SK-N-SH (cell line): ENCODE measurements around the gene TSPYL2. TPM values are rescaled to one million over a fixed set of nuclear protein-coding genes. Genes with fewer than 3 reads are reported as not detected.
A peak's percentile ranks its signal among the peaks of the same experiment; 100 is the strongest.

Source experiments
- CTCF ChIA-PET: fragments of 300-600, 350-600 bp; formaldehyde crosslinking; extraction: SDS; loops from one replicate; lab custom pipeline; 2021; lab: Yijun Ruan, JAX
- POLR2A ChIA-PET: fragments of 350-600 bp; sonication (Branson Sonifier 250); formaldehyde crosslinking; extraction: SDS; loops from one replicate; lab custom pipeline; 2020; ENCODE audit warnings: antibody characterized with exemption, inconsistent platforms; lab: Yijun Ruan, JAX
- DNase-seq: peaks from one replicate; pipeline ENCODE4 v3.0.0; 2012
- H2AFZ ChIP-seq: fragments of 200-600 bp; sonication (generic); 2 replicates; pipeline ENCODE4 v1.8.1; 2016; ENCODE audit warnings: antibody characterized with exemption, mild to moderate bottlenecking, low read depth
- H3F3A ChIP-seq: fragments of 200-600 bp; sonication (generic); replicated peaks from 2 replicates; pipeline ENCODE3; 2016; ENCODE audit warnings: antibody characterized with exemption, mild to moderate bottlenecking; ENCODE audit not compliant: insufficient read depth
- H3K27ac ChIP-seq, 2 experiments: fragments of 200-500 bp in 1 of 2; fragments of 200-600 bp in 1 of 2; sonication (Bioruptor generic) in 1 of 2; sonication (generic), shearing (Covaris generic) in 1 of 2; 2 replicates each; pipeline versions ENCODE4 v1.5.1 to v1.6.1; 2014 to 2016; ENCODE audit warnings: low read depth in 2 of 2, inconsistent platforms in 1 of 2, low read length in 1 of 2, mild to moderate bottlenecking in 1 of 2, mixed read lengths in 1 of 2
- H3K27me3 ChIP-seq: fragments of 200-600 bp; sonication (generic), shearing (Covaris generic); 2 replicates; pipeline ENCODE4 v1.6.1; 2016; ENCODE audit warnings: mixed run types; ENCODE audit not compliant: insufficient read depth
- H3K36me3 ChIP-seq, 2 experiments: fragments of 200-500 bp in 1 of 2; fragments of 200-600 bp in 1 of 2; sonication (Bioruptor generic) in 1 of 2; sonication (generic) in 1 of 2; replicated peaks in 1 of 2; 2 replicates each; pipeline versions ENCODE3 to v1.5.1; 2014 to 2016; ENCODE audit warnings: low read length in 1 of 2, mild to moderate bottlenecking in 1 of 2; ENCODE audit not compliant: insufficient read depth in 2 of 2, control insufficient read depth in 1 of 2
- H3K4me1 ChIP-seq, 2 experiments: fragments of 200-500 bp in 1 of 2; fragments of 200-600 bp in 1 of 2; sonication (Bioruptor generic) in 1 of 2; sonication (generic), shearing (Covaris generic) in 1 of 2; 2 replicates each; pipeline versions ENCODE4 v1.5.1 to v1.6.1; 2014 to 2016; ENCODE audit warnings: low read depth in 1 of 2, low read length in 1 of 2, mixed run types in 1 of 2; ENCODE audit not compliant: insufficient read depth in 2 of 2, control insufficient read depth in 1 of 2
- H3K4me2 ChIP-seq: fragments of 200-600 bp; sonication (generic), shearing (Covaris generic); 2 replicates; pipeline ENCODE4 v1.6.1; 2017; ENCODE audit warnings: mixed run types
- H3K4me3 ChIP-seq, 2 experiments: fragments of 200-500 bp in 1 of 2; fragments of 200-600 bp in 1 of 2; sonication (Bioruptor generic) in 1 of 2; sonication (generic), shearing (Covaris generic) in 1 of 2; 2 replicates each; pipeline versions ENCODE4 v1.5.1 to v1.8.1; 2014 to 2016; ENCODE audit warnings: low read depth in 2 of 2, inconsistent platforms in 1 of 2, low read length in 1 of 2, mild to moderate bottlenecking in 1 of 2, mixed read lengths in 1 of 2, moderate library complexity in 1 of 2
- H3K79me2 ChIP-seq: fragments of 200-600 bp; sonication (generic); 2 replicates; pipeline ENCODE4 v1.8.1; 2017; ENCODE audit warnings: mild to moderate bottlenecking; ENCODE audit not compliant: insufficient read depth
- H3K9ac ChIP-seq: fragments of 200-600 bp; sonication (generic); 2 replicates; pipeline ENCODE4 v1.6.1; 2017; ENCODE audit warnings: mixed run types
- H3K9me2 ChIP-seq: fragments of 200-600 bp; sonication (generic); 2 replicates; pipeline ENCODE4 v1.6.1; 2017; ENCODE audit warnings: mixed run types
- H3K9me3 ChIP-seq: fragments of 200-600 bp; sonication (generic); 2 replicates; pipeline ENCODE4 v1.6.1; 2017; ENCODE audit warnings: mixed run types, mild to moderate bottlenecking, moderate library complexity
- H4K20me1 ChIP-seq: fragments of 200-600 bp; sonication (generic); 2 replicates; pipeline ENCODE4 v1.6.1; 2017; ENCODE audit warnings: mild to moderate bottlenecking, mixed run types; ENCODE audit not compliant: insufficient read depth
- CHD2 ChIP-seq: fragments of 150-350 bp; IDR thresholded peaks from 2 replicates; pipeline ENCODE4 v1.6.1; 2018; ENCODE audit warnings: low read length; ENCODE audit not compliant: partially characterized antibody
- CTCF ChIP-seq: fragments of 200-600 bp; sonication (generic); IDR thresholded peaks from 2 replicates; pipeline ENCODE4 v1.6.1; 2017; ENCODE audit warnings: antibody characterized with exemption, mild to moderate bottlenecking, moderate library complexity
- EP300 ChIP-seq, 2 experiments: IDR thresholded peaks; 2 replicates each; pipeline versions ENCODE4 v1.4.0 to v1.6.1; 2012; ENCODE audit warnings: borderline replicate concordance in 1 of 2, low read depth in 1 of 2, low read length in 1 of 2
- FOSL2 ChIP-seq: IDR thresholded peaks from 2 replicates; pipeline ENCODE4 v1.4.0; 2012; ENCODE audit warnings: low read depth, mild to moderate bottlenecking, moderate library complexity, borderline replicate concordance
- FOXM1 ChIP-seq: IDR thresholded peaks from 2 replicates; pipeline ENCODE4 v1.4.0; 2012; ENCODE audit warnings: low read depth, mild to moderate bottlenecking
- GABPA ChIP-seq: IDR thresholded peaks from 2 replicates; pipeline ENCODE4 v1.4.0; 2012; ENCODE audit warnings: low read depth, mild to moderate bottlenecking
- MXI1 ChIP-seq: IDR thresholded peaks from 2 replicates; pipeline ENCODE4 v1.6.1; 2012; ENCODE audit warnings: mild to moderate bottlenecking, low read depth, low read length, improper control_type of control experiment
- POLR2AphosphoS5 ChIP-seq: IDR thresholded peaks from 2 replicates; pipeline ENCODE4 v1.6.1; 2012; ENCODE audit warnings: low read depth, low read length
- RAD21 ChIP-seq: IDR thresholded peaks from 2 replicates; pipeline ENCODE4 v1.6.1; 2012; ENCODE audit warnings: mild to moderate bottlenecking, low read length
- SMC3 ChIP-seq: IDR thresholded peaks from 2 replicates; pipeline ENCODE4 v1.6.1; 2012; ENCODE audit warnings: low read depth, low read length, improper control_type of control experiment
- WGBS: methylation state at CpG from one replicate; pipeline ENCODE4 v1.1.6; 2017; ENCODE audit warnings: low lambda C conversion rate; 5-methylcytosine and 5-hydroxymethylcytosine counted together
- polyA plus RNA-seq, 3 experiments: library from polyadenylated mRNA; depleted of rRNA; stranded (reverse); fragments of >200 nt; gene quantifications; 2 replicates each; pipeline ENCODE4 v1.2.3, GENCODE V29; 2012

TSPYL2 gene
- polyA plus RNA-seq, 1 of the 3 experiments (the other 2 are of a cell fraction): 26.4 TPM

DNA sequence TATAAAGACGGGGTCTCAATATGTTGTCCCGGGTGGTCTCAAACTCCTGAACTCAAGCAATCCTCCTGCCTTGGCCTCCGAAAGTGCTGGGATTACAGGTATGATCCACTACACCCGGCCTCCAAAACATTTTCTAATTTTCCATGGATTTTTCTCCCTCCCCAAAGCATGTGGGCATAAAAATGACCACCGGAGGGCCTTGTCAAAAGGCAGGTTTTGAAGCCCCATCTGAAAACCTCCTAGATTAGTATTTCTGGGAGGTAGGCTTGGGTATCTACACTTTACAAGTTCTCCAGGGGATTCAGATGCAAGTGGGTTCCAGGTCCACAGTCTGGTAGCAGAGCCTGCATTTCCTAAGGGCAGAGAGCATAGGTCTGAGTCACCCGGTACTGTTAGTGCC is 34.9 kb upstream of the TSPYL2 start:
- Histone ChIP-seq H3K79me2 (peaks cover 33% of the 10 kb centered on the region), H2AFZ (no peak overlapping the region), H3K27ac (peak overlapping the region in 1 of 2 experiments; percentile 64; a peak in 2 of 4 replicates), H4K20me1 (peaks cover 11% of the 10 kb centered on the region; the same call in 1 of the 2 replicates), H3K4me2 (no peak overlapping the region)
- CTCF ChIA-PET: interaction anchor here (1.0 to 1.5 kb wide), 2 partner anchors 20 to 42 kb away, joined by 3 to 4 read pairs; no protein-coding TSS in a partner anchor
- 0 out of 2 replicates have a peak, but pooled peaks have one; percentile 2 for TF ChIP-seq SMC3
- no peak for TF ChIP-seq FOSL2
- TF ChIP-seq FOXM1: no peak
- TF ChIP-seq MXI1: no peak
- TF ChIP-seq CHD2: no peak
- peak; percentile 55 for TF ChIP-seq CTCF
- TF ChIP-seq RAD21: peak; percentile 32; the same call in 1 of the 2 replicates
- TF ChIP-seq, all 33 proteins: peak for 3
- H3K4me1 ChIP-seq: peaks cover 0 to 9% of the 10 kb centered on the region in 2 experiments; a peak in 1 of 4 replicates
- H3K9me2 ChIP-seq: no peaks in the 10 kb centered on the region
- H3F3A ChIP-seq: no peaks in the 10 kb centered on the region
- POLR2A ChIA-PET: no interaction called here
- H3K36me3 ChIP-seq: no peaks in the 10 kb centered on the region
- H3K4me3 ChIP-seq: no peak overlapping the region
- WGBS: 59% methylated on average over 6 of the region's 6 CpGs
- no peak overlapping the region for H3K9ac ChIP-seq
- H3K9me3 ChIP-seq: no peaks in the 10 kb centered on the region
- H3K27me3 ChIP-seq: peaks cover 25% of the 10 kb centered on the region; the same call in 1 of the 2 replicates
- peak; percentile 40 for DNase-seq

- 7% methylated on average over 21 of the region's 38 CpGs for WGBS
- ChIA-PET POLR2A (interaction anchor here (1.5 to 1.6 kb wide), 2 partner anchors 34 to 53 kb away, joined by 5 to 6 read pairs; partner anchors contain the start of gene TSPYL2), CTCF (interaction anchor here (1.5 kb wide), 1 partner anchor 21 kb away, joined by 4 read pairs; no protein-coding TSS in a partner anchor)
- peak within 1 kb of the TSS; percentile 84; the same call in 1 of the 2 replicates for H2AFZ ChIP-seq
- H3K27me3 ChIP-seq: peaks cover 17% of the 10 kb centered on the region; the same call in 1 of the 2 replicates
- peak within 1 kb of the TSS; percentile 44 to 84; a peak in 3 of 4 replicates for H3K27ac ChIP-seq
- no peaks in the 10 kb centered on the region for H3K9me3 ChIP-seq
- H3K9ac ChIP-seq: peak within 1 kb of the TSS; percentile 73
- H3K36me3 ChIP-seq: no peaks in the 10 kb centered on the region
- H3K4me3 ChIP-seq: peak within 1 kb of the TSS; percentile 59 to 65
- H3K79me2 ChIP-seq: peaks cover 45% of the 10 kb centered on the region
- peak; percentile 85 for DNase-seq
- H3F3A ChIP-seq: no peaks in the 10 kb centered on the region
- H3K4me2 ChIP-seq: peak within 1 kb of the TSS; percentile 81
- H3K4me1 ChIP-seq: peaks cover 0 to 9% of the 10 kb centered on the region in 2 experiments; a peak in 1 of 4 replicates
- TF ChIP-seq GABPA (peak; percentile 73), POLR2AphosphoS5 (peak; percentile 29; the same call in 1 of the 2 replicates), CHD2 (peak; percentile 68), EP300 (IDR thresholded peaks at IDR 0.05; ENCODE audit: borderline replicate concordance in 1 of 2, low read depth in 1 of 2, low read length in 1 of 2) (no peak)
- peaks cover 22% of the 10 kb centered on the region; the same call in 1 of the 2 replicates for H4K20me1 ChIP-seq
- H3K9me2 ChIP-seq: no peaks in the 10 kb centered on the region
These were observed 33.7 kb upstream of the TSPYL2 start, which contains the start of gene GPR173 for GRCh38 chrX:53048169-53049126. Gene GPR173 (plus strand): TSS chrX:53048789. CDS start chrX:53076622, 27,833 bp downstream.
